GM15510 (cell line): ENCODE data around the gene AQR.

Experiments used
- POLR2A ChIP-seq: IDR thresholded peaks from 3 replicates; pipeline ENCODE4 v1.6.1; 2011; ENCODE audit warnings: borderline replicate concordance; ENCODE audit not compliant: insufficient read length; ENCODE audit errors: extremely low read depth

The AQR gene

GRCh38 chr15:34969340-34970097 lies at the start of gene AQR:
TSS of gene AQR (minus strand) at chr15:34969742. CDS start at chr15:34969613, 129 bp downstream.
- peak; percentile 89 for TF ChIP-seq POLR2A

- TF ChIP-seq POLR2A, result no peak
Observed at GRCh38 chr15:35014241-35014640, 44.7 kb upstream of the AQR start.

- TF ChIP-seq POLR2A, result no peak
Observed at GRCh38 chr15:35013370-35013769, 43.8 kb upstream of the AQR start.

GRCh38 chr15:35007397-35007796 lies 37.9 kb upstream of the AQR start:
- TF ChIP-seq POLR2A, result no peak

- no peak for TF ChIP-seq POLR2A
Observed at GRCh38 chr15:35005933-35006332, 36.4 kb upstream of the AQR start.

- no peak for TF ChIP-seq POLR2A
Observed at GRCh38 chr15:35003928-35004327, 34.4 kb upstream of the AQR start.

- TF ChIP-seq POLR2A, result no peak
Observed at GRCh38 chr15:35000511-35000910, 31.0 kb upstream of the AQR start.

- TF ChIP-seq POLR2A, result no peak
Observed at GRCh38 chr15:34999906-35000305, 30.4 kb upstream of the AQR start.

GRCh38 chr15:34994925-34995324 lies 25.4 kb upstream of the AQR start:
- no peak for TF ChIP-seq POLR2A

GRCh38 chr15:34993877-34994276 lies 24.3 kb upstream of the AQR start:
- TF ChIP-seq POLR2A, result no peak

GRCh38 chr15:34993412-34993811 lies 23.9 kb upstream of the AQR start:
- TF ChIP-seq POLR2A, result no peak

GRCh38 chr15:34988027-34988902 lies 18.7 kb upstream of the AQR start, which contains the start of gene ZNF770:
TSS of gene ZNF770 (minus strand) at chr15:34988287. CDS start at chr15:34983434, 4,853 bp downstream.
- TF ChIP-seq POLR2A, result peak; percentile 98

GRCh38 chr15:34987609-34988026 lies 18.1 kb upstream of the AQR start:
- no peak for TF ChIP-seq POLR2A

GRCh38 chr15:34986771-34987480 lies 17.4 kb upstream of the AQR start:
- no peak for TF ChIP-seq POLR2A

GRCh38 chr15:34986326-34986725 lies 16.8 kb upstream of the AQR start:
- no peak for TF ChIP-seq POLR2A

- no peak for TF ChIP-seq POLR2A
Observed at GRCh38 chr15:34984889-34985630, 15.5 kb upstream of the AQR start.
